Left renal pelvis (tissue), 4 donors: Measurements from ENCODE around the gene HSPA4L. TPM values are rescaled to one million over a fixed set of nuclear protein-coding genes. Genes with fewer than 3 reads are reported as not detected.
A peak's percentile ranks its signal among the peaks of the same experiment; 100 is the strongest.

Experiments
- DNase-seq, 4 donors: peaks; one replicate each; pipeline ENCODE4 v3.0.0-alpha.2; 2013; ENCODE audit warnings: low read depth in 4 of 4, low spot score in 3 of 4
- polyA plus RNA-seq, 4 donors: library from polyadenylated mRNA; unstranded; fragments of 120-200 nt; gene quantifications; one replicate each; pipeline ENCODE4 v1.2.1, GENCODE V29; 2013; ENCODE audit not compliant: insufficient read length in 4 of 4

HSPA4L gene
- polyA plus RNA-seq, 4 donors: 5.4 to 12.7 (median 8.7) TPM

DNA sequence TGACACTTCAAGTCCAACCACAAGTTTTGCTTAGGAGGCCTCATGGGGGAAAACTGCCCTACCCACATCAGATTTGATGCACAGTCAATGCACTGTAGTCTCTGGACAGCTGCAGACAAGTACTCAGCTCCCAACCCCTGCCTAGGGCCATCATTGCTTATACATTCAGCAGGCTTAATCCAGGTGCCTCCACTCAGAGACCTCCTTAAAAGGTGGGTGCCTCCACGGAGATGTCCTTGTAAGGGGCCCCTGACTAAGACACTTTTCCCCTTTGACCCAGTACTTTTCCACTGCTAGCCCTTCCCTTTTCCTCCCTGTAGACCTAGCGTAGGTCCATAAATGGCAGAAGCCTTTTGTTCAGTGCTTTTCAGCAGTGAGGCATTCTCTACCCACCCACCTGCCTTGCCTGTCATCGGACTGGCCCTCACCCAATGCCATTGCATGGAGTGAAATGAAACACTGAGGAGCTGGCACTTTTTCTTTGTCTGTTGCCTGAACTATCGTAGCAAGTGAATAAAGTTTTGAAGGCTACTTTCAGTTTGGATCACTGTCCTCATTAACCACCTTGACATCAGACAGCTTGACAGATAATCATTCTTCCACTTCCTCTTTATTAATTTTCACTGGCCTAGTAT lies 74.8 kb downstream of the HSPA4L start:
- no peak for DNase-seq

DNA sequence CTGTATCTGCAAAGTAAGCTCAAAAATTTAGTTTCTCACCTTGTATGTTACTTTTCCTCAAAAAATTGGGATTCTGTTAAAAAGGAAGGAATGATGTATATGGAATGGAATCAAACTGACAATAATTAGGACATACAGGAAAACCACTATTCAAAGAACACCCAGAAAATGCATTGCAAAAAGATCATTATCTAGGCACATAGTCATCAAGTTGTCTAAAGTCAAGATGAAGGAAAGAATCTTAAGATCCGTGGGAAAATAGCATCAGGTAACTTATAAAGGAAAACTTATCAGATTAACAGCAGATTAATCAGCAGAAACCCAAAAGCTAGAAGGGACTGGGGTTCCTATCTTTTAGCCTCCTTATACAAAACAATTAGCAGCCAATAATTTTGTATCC lies 75.5 kb downstream of the HSPA4L start:
- no peak for DNase-seq

DNA sequence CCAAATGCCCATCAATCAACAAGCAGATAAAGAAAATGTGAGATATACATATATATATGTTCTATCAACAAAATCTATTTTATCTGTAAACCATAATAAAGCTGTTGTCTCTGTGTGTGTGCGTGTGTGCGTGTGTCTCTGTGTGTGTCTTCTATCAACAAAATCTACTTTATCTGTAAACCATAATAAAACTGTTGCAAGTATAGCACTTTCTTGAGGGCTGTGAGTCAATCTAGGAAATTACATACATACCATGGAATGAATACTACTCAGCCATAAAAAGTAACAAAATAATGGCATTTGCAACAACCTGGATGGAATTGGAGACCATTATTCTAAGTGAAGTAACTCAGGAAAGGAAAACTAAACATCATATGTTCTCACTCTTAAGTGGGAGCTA lies 86.1 kb downstream of the HSPA4L start:
- DNase-seq: no peak

DNA sequence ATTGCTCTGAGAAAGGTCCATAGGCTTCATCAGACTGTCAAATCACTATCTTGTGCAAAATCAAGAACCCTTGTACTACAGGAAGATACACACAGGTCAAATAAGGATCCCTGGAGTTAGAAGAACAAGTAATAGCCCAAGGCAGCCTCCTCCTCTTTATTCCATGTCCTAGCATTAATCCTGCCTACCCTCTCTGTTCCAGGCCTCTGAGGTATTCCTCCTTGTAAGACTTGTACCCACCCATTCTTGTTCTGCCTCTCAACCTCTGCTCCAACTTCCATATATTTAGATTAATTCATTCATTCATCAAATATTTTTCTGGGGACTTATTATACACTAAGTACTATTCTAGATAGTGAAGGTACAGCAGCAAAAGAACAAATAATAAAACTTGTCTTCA lies 88.2 kb downstream of the HSPA4L start:
- no peak for DNase-seq

DNA sequence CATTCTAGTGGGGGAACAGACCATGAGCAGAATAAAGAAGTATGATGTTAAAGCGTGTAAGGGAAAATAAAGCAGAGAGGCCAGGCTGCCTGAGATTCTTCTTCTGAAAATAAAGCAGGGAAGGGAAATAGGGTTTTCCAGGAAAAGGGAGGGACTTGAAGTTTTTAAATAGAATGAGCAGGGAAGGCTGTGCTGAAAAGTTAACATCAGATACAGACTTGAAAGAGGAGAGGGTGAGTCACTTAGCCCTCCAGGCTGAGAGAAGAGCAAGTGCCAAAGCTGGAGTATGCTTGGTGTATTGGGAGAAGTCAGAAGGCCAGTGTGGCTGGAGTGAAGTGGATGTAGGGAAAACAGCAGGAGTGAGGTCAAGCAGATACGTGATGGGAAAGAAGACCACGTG lies 88.6 kb downstream of the HSPA4L start:
- DNase-seq: no peak

DNA sequence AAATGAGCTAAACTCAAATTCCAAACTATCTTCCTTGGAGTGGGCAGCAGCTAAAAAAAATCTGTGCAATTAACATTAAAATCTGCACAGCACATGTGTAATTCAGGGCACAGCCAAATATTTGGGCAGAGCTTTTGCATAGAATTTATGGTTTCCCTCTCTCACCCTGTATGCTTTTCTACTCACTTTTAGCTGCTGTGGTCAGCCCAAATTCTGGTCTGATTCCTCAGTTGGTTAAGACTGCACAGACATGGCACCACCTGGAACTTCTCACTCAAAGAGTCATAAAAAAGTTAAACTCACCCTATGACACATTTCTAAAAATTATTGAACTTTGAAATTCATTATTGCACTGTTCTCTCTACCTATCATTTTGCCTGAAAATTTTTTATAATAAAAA lies 93.7 kb downstream of the HSPA4L start:
- DNase-seq: no peak

DNA sequence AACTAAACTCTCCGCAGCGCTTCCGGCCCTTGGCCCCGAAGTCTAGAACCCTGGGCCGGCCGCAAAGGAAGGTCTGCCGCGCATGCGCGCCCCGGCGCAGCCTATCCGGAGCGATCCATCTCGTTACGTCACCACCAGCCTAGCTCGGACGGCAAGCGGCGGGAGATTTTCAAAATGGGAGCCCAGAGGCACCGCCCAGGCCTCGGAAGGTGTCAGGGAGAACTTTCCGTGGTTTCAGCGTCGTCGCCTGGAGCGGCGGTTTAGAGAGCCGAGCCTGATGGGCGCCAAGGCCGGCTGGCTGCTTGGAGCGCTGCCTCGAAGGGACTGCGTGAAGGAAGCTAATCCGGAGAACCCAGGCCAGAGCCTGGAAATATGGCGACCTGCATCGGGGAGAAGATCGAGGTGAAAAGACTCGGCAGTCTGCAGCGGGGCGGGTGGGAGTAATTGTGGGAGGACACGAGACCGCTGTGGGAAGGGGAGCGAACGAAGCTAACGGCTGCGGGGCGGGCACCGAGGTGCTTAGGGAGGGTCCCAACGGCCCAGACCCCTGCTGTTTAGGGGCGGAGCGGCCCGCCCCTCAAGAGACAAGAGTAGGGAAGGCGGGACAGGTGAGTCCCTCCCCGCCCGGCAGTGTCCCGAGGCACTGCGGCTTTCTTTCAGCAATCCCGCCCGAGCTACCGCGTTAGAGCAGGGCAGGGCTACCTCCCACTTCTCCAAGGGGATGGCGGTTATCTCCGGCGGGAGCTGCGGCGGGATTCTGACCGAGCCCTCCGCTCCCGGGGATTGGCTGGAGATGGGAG lies 98.8 kb downstream of the HSPA4L start, which contains the start of gene PLK4:
PLK4 (plus strand) TSS at position 131 of the 800 bp plus-strand sequence; CDS start at position 373, 242 bp downstream.
- DNase-seq: peak; percentile 92 to 96 (median 94)

DNA sequence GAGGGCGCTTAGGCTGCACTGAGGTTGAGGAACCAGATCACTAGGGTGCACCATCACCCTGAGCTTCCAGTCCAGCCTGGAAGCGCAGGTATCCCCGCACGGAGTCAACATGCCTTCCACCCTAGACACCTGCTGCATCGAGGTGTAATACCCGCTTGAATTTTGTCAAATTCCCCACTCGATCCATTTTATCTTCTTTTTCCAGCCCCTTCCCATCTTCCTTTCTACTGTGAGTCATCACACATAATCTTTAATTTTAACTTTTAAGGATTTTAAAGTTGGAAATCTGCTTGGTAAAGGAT lies 99.4 kb downstream of the HSPA4L start:
- DNase-seq: no peak

DNA sequence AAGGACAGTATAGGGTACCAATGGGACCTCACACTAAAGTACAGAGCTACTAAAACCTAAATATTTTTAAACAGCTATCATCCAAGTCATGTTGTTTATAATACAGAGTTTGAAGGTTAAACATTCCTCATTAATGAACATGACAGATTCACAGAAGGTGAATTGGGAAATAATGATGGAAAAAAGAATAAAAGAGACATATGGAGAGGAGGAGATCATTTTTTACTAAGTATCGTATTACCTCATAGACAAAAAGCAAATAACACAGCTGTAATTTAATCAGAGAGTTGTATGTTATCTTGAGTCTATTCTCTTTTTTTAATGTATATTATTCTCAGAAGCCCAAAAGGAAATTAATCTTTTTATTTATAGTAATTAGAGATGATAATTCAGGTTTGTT lies 106.4 kb downstream of the HSPA4L start:
- no peak for DNase-seq

DNA sequence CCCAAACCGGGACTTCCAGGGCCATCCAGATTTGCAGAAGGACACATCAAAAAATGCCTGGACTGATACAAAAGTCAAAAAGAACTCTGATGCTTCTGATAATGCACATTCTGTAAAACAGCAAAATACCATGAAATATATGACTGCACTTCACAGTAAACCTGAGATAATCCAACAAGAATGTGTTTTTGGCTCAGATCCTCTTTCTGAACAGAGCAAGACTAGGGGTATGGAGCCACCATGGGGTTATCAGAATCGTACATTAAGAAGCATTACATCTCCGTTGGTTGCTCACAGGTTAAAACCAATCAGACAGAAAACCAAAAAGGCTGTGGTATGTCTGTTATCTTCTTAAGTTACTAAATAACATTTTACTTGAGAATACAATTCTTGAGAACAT lies 107.8 kb downstream of the HSPA4L start:
- no peak for DNase-seq

Other genes with a start within 250 kb of the HSPA4L start
- gene INTU, start 149.4 kb upstream of the HSPA4L start, polyA plus RNA-seq: 10 to 100 TPM; 19.9 to 26.3 (median 24.1) TPM
- not detected for gene SLC25A31, start 51.9 kb upstream of the HSPA4L start, polyA plus RNA-seq
- gene PLK4, start 98.6 kb downstream of the HSPA4L start, polyA plus RNA-seq: 10 to 100 TPM; 17.5 to 25.5 (median 21.3) TPM
- 10 to 100 TPM; 20.9 to 37.9 (median 25.7) TPM for gene MFSD8, start 182.9 kb downstream of the HSPA4L start, polyA plus RNA-seq
- gene ABHD18, start 183.1 kb downstream of the HSPA4L start, polyA plus RNA-seq: 10 to 100 TPM in 3 of 4 donors, 1 to 10 TPM in 1; 8.6 to 17.4 (median 14.5) TPM